GM23248 (cell line): ENCODE measurements around the gene GALK2.

Experiments
- EZH2 ChIP-seq: fragments of 200-600 bp; sonication (generic); IDR thresholded peaks from 2 replicates; pipeline ENCODE4 v1.6.1; 2018; ENCODE audit warnings: antibody characterized with exemption, mild to moderate bottlenecking; ENCODE audit not compliant: insufficient read depth, poor library complexity, severe bottlenecking
- EZH2phosphoT487 ChIP-seq: fragments of 200-600 bp; sonication (generic); IDR thresholded peaks from 2 replicates; pipeline ENCODE4 v1.6.1; 2018; ENCODE audit warnings: antibody characterized with exemption, moderate library complexity, mild to moderate bottlenecking, low read depth; ENCODE audit not compliant: insufficient read depth

GRCh38 chr15:49379996-49380395 is 209.9 kb downstream of the GALK2 start:
- TF ChIP-seq EZH2phosphoT487 = no peak
- TF ChIP-seq EZH2 = no peak
